ENCODE results near the gene PRKCQ.

PRKCQ gene

DNA sequence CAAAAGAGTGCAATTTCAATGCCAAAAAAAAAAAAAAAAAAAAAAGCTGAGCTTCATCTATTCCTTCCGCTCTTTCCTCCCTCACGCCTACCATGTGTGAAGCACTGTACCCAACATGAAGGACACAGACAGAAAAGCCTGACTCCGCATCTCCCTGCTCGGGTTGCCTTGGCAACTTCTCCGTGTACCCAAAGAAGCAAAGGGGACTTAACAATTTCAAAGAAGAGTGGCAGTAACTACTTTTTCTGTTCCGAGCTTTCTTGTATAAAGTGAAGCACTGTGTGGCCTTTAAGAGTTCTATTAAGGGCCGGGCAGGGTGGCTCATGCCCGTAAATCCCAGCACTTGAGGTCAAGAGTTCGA, 177.7 kb downstream of the PRKCQ start:
- CTCF ChIA-PET: interaction anchor here (0.6 to 10.1 kb wide), 71 partner anchors 8 to 1397 kb away, joined by 3 to 278 read pairs (median 5); partner anchors contain the start of genes ANKRD16, FBH1, PFKFB3 and RBM17
- H3K4me3 ChIP-seq (ENCODE audit: low read depth, low read length): no peak overlapping the region
- no peak for DNase-seq (ENCODE audit: low read depth, low spot score)
- POLR2A ChIA-PET: interaction anchor here (0.7 to 8.6 kb wide), 4 partner anchors 198 to 314 kb away, joined by 3 to 201 read pairs (median 8); partner anchors contain the start of genes PFKFB3 and RBM17
- TF ChIP-seq, protein P1, sequence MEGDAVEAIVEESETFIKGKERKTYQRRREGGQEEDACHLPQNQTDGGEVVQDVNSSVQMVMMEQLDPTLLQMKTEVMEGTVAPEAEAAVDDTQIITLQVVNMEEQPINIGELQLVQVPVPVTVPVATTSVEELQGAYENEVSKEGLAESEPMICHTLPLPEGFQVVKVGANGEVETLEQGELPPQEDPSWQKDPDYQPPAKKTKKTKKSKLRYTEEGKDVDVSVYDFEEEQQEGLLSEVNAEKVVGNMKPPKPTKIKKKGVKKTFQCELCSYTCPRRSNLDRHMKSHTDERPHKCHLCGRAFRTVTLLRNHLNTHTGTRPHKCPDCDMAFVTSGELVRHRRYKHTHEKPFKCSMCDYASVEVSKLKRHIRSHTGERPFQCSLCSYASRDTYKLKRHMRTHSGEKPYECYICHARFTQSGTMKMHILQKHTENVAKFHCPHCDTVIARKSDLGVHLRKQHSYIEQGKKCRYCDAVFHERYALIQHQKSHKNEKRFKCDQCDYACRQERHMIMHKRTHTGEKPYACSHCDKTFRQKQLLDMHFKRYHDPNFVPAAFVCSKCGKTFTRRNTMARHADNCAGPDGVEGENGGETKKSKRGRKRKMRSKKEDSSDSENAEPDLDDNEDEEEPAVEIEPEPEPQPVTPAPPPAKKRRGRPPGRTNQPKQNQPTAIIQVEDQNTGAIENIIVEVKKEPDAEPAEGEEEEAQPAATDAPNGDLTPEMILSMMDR (IDR thresholded peaks at IDR 0.05; ENCODE audit: insufficient read depth, low read length, missing control alignments): no peak

DNA sequence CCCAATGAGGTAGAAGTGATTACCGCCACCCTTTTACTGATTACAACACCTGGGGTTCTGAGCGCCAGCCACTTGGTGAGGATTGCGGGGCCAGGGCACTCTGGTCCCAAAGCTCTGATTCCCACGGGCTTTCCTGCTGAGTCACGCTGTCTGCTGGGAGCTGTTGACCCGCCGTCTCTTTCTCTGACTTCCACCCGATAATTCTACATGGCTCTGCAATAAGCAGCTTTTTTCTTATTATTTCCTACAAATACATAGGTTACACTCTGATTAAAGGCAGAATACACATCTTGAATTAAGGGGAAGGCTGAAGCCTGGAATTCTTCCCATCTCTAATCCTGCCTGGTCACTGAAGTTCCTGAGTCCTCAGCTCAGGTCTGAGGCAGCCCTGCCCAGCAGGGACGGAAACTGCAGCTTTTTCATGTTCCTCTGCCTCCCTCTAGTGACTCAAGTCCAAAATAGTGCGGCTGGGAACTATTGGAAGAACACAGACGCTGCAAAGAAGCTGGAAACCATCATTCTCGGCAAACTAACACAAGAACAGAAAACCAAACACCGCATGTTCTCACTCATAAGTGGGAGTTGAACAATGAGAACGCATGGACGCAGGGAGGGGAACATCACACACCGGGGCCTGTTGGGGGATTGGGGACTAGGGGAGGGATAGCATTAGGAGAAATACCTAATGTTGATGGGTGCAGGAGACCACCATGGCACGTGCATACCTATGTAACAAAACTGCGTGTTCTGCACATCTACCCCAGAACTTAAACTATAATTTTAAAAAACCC, 178.3 kb downstream of the PRKCQ start:
- TF ChIP-seq, protein P1 (IDR thresholded peaks at IDR 0.05; ENCODE audit: insufficient read depth, low read length, missing control alignments): peak; percentile 80
- H3K4me3 ChIP-seq (ENCODE audit: low read depth, low read length): peak overlapping the region; percentile 39
- peak; percentile 70 for DNase-seq (ENCODE audit: low read depth, low spot score)
- CTCF ChIA-PET: interaction anchor here (0.6 to 10.1 kb wide), 80 partner anchors 9 to 1398 kb away, joined by 3 to 278 read pairs (median 5); partner anchors contain the start of genes ANKRD16, FBH1, PFKFB3 and RBM17
- POLR2A ChIA-PET: interaction anchor here (0.6 to 8.6 kb wide), 8 partner anchors 139 to 1621 kb away, joined by 3 to 201 read pairs (median 4); partner anchors contain the start of genes PFKFB3 and RBM17

DNA sequence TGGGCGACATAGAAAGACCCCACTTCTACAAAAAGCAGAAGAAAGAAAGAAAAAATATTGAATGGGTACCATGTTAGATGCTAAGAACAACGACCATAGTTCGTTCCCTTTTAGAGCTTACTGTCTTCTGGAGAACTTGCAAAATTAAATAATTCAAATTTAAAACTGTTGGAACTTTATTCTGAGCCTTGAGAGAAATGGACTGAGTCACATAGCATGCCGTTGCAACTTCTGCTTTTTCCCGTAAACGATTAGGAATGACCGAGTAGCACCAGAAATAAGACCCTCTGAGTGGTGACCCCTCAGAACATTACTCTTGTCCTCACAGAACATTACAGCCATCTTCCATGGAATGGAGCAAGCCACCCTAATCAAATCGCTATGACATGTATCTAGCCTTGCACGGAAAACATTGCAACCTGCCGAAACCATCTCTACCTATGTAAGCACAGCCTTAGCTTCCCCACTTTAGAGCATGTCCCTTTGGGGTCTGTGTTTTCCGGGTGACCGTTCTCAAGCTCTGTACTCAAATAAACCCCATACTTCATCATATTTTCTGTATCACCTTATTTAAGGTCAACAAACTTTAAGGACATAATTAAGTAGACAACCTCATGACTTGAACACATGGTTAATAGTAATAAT, 179.1 kb downstream of the PRKCQ start:
- ChIA-PET POLR2A (interaction anchor here (0.6 to 8.6 kb wide), 7 partner anchors 130 to 1620 kb away, joined by 3 to 201 read pairs (median 4); partner anchors contain the start of gene PFKFB3), CTCF (interaction anchor here (0.7 to 10.1 kb wide), 68 partner anchors 9 to 1399 kb away, joined by 3 to 278 read pairs (median 6); partner anchors contain the start of genes ANKRD16, FBH1, PFKFB3 and RBM17)
- no peak overlapping the region for H3K4me3 ChIP-seq (ENCODE audit: low read depth, low read length)
- no peak for DNase-seq (ENCODE audit: low read depth, low spot score)
- TF ChIP-seq, protein P1 (IDR thresholded peaks at IDR 0.05; ENCODE audit: insufficient read depth, low read length, missing control alignments): no peak

DNA sequence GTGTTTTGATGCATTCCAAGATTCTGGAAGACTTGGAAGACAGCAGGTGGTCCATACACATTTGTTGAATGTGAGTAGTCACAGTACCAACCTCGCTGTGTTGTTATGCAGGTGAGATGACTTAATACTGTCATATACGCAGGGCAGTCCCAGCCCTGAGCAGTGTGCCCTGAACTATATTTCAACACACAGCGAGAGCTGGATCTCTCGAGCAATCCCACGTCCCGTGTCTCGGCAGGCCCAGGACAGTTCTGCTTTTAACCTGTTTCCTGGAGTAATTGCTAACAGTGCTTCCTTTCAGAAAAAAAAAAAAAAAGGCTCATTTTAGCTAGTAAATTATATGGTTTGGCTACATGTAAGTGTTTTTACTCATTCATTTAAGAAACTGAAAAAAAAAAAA, 179.7 kb downstream of the PRKCQ start:
- POLR2A ChIA-PET: interaction anchor here (8.6 kb wide), 1 partner anchor 199 kb away, joined by 201 read pairs; the partner anchor contains the start of gene PFKFB3
- no peak for DNase-seq (ENCODE audit: low read depth, low spot score)
- CTCF ChIA-PET: interaction anchor here (1.5 to 10.1 kb wide), 13 partner anchors 10 to 450 kb away, joined by 7 to 278 read pairs (median 21); partner anchors contain the start of genes PFKFB3 and RBM17
- no peak overlapping the region for H3K4me3 ChIP-seq (ENCODE audit: low read depth, low read length)
- TF ChIP-seq, protein P1 (IDR thresholded peaks at IDR 0.05; ENCODE audit: insufficient read depth, low read length, missing control alignments): no peak

DNA sequence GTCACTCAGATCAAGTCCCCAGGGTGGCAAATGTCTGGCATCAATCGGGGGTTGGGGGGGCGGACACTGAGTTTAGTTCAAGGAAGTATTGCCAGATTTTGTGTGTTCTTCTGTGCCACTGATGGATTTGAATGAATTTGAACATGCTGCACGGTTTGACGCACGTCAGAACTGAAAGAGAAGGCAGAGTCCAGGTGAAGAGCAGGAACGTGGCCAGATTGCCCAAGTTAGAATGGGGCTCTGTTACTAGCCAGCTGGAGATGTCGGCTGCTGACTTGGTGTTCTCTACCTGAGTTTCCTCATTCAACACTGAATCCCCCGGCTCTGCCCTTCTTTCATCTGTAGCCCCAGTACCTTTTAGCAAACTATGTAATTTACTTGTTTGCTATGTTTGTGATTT, 180.2 kb downstream of the PRKCQ start:
- TF ChIP-seq, protein P1 (IDR thresholded peaks at IDR 0.05; ENCODE audit: insufficient read depth, low read length, missing control alignments): no peak
- ChIA-PET POLR2A (interaction anchor here (8.6 kb wide), 1 partner anchor 198 kb away, joined by 201 read pairs; the partner anchor contains the start of gene PFKFB3), CTCF (interaction anchor here (1.7 to 10.1 kb wide), 9 partner anchors 11 to 449 kb away, joined by 7 to 278 read pairs (median 35); partner anchors contain the start of genes PFKFB3 and RBM17)
- DNase-seq (ENCODE audit: low read depth, low spot score): no peak
- H3K4me3 ChIP-seq (ENCODE audit: low read depth, low read length): no peak overlapping the region
